Transverse colon (tissue), 4 donors: ENCODE measurements around the gene LENG1. TPM values are rescaled to one million over a fixed set of nuclear protein-coding genes. Genes with fewer than 3 reads are reported as not detected.

ENCODE experiments used
- DNase-seq: peaks from one replicate; pipeline ENCODE4 v3.0.0-alpha.2; 2019
- H3K27ac ChIP-seq, 4 donors: fragments of 200-600 bp; sonication (generic); 2 replicates each; pipeline ENCODE4 v1.5.1; 2016 to 2018; ENCODE audit warnings: inconsistent platforms in 4 of 4
- H3K27me3 ChIP-seq: fragments of 200-600 bp; sonication (generic); 2 replicates; pipeline ENCODE4 v1.5.1; 2017; ENCODE audit warnings: inconsistent platforms
- H3K36me3 ChIP-seq, 4 donors: fragments of 200-600 bp; sonication (generic); 2 replicates each; pipeline ENCODE4 v1.5.1; 2017 to 2019; ENCODE audit warnings: inconsistent platforms in 4 of 4
- H3K4me1 ChIP-seq, 4 donors: fragments of 200-600 bp; sonication (generic); 2 replicates each; pipeline ENCODE4 v1.5.1; 2017 to 2020; ENCODE audit warnings: inconsistent platforms in 4 of 4
- H3K4me3 ChIP-seq, 4 donors: fragments of 200-600 bp; sonication (generic); 1 replicate in 1 of 4; 2 replicates in 3 of 4; pipeline versions ENCODE4 v1.5.1 to v1.6.1; 2017 to 2019; ENCODE audit warnings: inconsistent platforms in 4 of 4
- H3K9me3 ChIP-seq, 2 donors: fragments of 200-600 bp; sonication (generic); 2 replicates each; pipeline ENCODE4 v1.5.1; 2017 to 2019; ENCODE audit warnings: inconsistent platforms in 2 of 2
- EP300 ChIP-seq: sonication (generic); formaldehyde crosslinking; IDR thresholded peaks from one replicate; pipeline ENCODE4 v1.6.1; 2017; ENCODE audit warnings: antibody characterized with exemption, low read depth
- POLR2A ChIP-seq: fragments of 450-650 bp; IDR thresholded peaks from one replicate; pipeline ENCODE4 v1.6.1; 2016; ENCODE audit warnings: antibody characterized with exemption, mild to moderate bottlenecking, moderate library complexity
- POLR2AphosphoS5 ChIP-seq, 3 donors: sonication (generic); formaldehyde crosslinking; IDR thresholded peaks; one replicate each; pipeline ENCODE4 v1.6.1; 2016; ENCODE audit warnings: antibody characterized with exemption in 3 of 3
- WGBS, 2 donors: methylation state at CpG; one replicate each; pipeline ENCODE4 v1.1.5; 2018; ENCODE audit warnings: low coverage in 1 of 2; 5-methylcytosine and 5-hydroxymethylcytosine counted together
- in situ Hi-C, 4 donors: fragments of 200-750 bp; cut with MboI; loops; one replicate each; pipeline versions ENCODE4 v1.15.0 to v1.15.1; 2017; ENCODE audit warnings: low sequenced_read_pairs in 3 of 4, low pct_ligation_motif_present in 1 of 4, low pct_unique_long_range_greater_than_20kb in 1 of 4
- intact Hi-C: fragments of 100-400 bp; cut with DNase I; formaldehyde crosslinking; loops from one replicate; pipeline ENCODE4 v1.15.1; 2023; ENCODE audit warnings: low total_unique reads
- total RNA-seq, 4 donors: library from RNA; depleted of rRNA; stranded (reverse); fragments of >200 nt; gene quantifications; one replicate each; pipeline ENCODE4 v1.1.0, GENCODE V29; 2016
- TF ChIP-seq, protein P1 (sequence below), 5 experiments: fragments of 200-600 bp in 3 of 5; fragments of 450-650 bp in 2 of 5; sonication (generic) in 3 of 5; IDR thresholded peaks; 1 replicate in 2 of 5; 2 replicates in 3 of 5; pipeline ENCODE4 v1.5.1; 2016 to 2017; ENCODE audit warnings: antibody characterized with exemption in 5 of 5, inconsistent platforms in 3 of 5, mild to moderate bottlenecking in 2 of 5, moderate library complexity in 1 of 5

LENG1 gene
- total RNA-seq, 4 donors from 2014 or later: 3.4 to 11.1 (median 5.8) TPM

DNA sequence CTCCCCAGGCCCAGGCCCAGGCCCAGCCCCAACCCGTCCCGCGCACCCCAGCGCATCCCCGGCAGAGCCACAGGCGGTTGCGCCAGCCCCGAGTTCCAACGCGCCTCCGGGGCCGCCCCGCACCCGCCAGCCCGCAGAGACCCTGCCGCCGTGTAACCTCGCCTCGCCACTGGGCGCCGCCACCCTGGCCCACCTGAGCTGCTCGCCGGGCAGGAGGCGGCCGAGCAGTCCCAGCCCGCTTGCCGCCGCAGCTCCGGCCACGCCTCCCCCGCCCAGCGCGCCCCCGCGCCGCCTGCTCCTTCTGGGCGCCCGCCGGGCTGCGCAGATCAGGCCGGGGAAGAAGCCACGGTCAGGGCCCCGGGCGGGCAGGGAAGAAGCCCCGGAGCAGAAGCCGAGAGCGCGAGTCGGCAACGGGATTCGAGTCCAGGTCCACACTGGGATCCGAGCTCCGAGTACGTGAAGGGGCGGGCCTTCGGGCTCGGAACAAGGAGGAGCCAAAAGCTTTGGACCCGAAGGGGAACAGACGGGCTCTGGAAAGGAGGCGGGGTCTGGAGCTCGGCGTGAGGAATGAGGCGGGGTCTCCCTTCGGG is 29.7 kb upstream of the LENG1 start, which contains the start of gene MBOAT7:
Gene MBOAT7 (minus strand): TSS at position 436 of the 590 bp plus-strand sequence. CDS start 1,072 bp downstream, outside the sequence.
- intact Hi-C loops: no loop called here
- DNase-seq: no peak
- Histone ChIP-seq H3K4me3 (peak within 1 kb of the TSS; percentile 71 to 97 (median 80)), H3K9me3 (no peaks in the 10 kb centered on the region), H3K27me3 (no peaks in the 10 kb centered on the region), H3K36me3 (peaks cover 0 to 12% (median 2%) of the 10 kb centered on the region in 4 donors), H3K27ac (peak within 1 kb of the TSS; percentile 92 to 99 (median 95)), H3K4me1 (peaks cover 16 to 41% (median 29%) of the 10 kb centered on the region in 4 donors)
- TF ChIP-seq POLR2AphosphoS5 (IDR thresholded peaks at IDR 0.05): peak; percentile 78 to 84 (median 82)
- TF ChIP-seq, protein P1, sequence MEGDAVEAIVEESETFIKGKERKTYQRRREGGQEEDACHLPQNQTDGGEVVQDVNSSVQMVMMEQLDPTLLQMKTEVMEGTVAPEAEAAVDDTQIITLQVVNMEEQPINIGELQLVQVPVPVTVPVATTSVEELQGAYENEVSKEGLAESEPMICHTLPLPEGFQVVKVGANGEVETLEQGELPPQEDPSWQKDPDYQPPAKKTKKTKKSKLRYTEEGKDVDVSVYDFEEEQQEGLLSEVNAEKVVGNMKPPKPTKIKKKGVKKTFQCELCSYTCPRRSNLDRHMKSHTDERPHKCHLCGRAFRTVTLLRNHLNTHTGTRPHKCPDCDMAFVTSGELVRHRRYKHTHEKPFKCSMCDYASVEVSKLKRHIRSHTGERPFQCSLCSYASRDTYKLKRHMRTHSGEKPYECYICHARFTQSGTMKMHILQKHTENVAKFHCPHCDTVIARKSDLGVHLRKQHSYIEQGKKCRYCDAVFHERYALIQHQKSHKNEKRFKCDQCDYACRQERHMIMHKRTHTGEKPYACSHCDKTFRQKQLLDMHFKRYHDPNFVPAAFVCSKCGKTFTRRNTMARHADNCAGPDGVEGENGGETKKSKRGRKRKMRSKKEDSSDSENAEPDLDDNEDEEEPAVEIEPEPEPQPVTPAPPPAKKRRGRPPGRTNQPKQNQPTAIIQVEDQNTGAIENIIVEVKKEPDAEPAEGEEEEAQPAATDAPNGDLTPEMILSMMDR (IDR thresholded peaks at IDR 0.05): peak in 3 of 5 experiments; percentile 15 to 33 (median 28)
- peak; percentile 75 for TF ChIP-seq POLR2A
- TF ChIP-seq EP300: no peak
- WGBS, 2 donors: 0% methylated on average over 48 of the region's 64 CpGs; no CpG with 5 or more reads in 1 of the 2 donors
- in situ Hi-C loops: no loop called here

DNA sequence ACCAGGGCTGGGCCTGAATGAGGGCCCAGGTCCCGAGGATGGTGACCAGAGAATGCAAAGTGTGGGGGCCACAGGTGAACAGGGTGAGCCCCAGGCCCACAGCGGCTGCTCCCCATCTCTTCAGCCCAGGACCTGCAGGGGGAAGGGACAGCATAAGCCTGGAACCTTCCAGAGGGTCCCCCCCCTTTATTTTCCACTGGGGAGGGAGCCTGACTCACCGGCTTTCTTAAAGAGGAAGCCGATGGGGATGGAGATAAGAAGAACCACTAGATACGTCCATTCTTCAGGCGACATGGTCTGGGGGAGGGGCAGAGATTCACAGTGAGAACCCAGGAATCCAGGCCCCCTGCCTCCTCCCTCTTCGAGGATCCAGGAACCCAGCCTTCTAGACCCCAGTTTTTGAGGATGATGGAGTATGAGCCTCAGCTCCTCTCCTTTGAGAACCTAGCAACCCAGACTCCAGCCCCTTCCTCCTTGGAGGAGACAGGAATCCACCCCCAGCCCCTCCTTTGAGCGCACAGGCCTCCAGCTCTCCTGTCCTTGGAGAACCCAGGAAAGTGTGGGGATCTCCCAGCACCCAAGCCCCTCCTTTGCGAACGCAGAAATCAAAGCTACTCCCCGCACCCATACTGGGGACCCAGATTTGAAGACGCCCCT is 28.8 kb upstream of the LENG1 start:
- TF ChIP-seq, protein P1 (IDR thresholded peaks at IDR 0.05): no peak
- TF ChIP-seq POLR2AphosphoS5 (IDR thresholded peaks at IDR 0.05) (no peak), EP300 (no peak), POLR2A (no peak)
- in situ Hi-C loops (no loop called here), intact Hi-C loops (no loop called here)
- no peak for DNase-seq
- 24% methylated on average over 12 of the region's 12 CpGs; no CpG with 5 or more reads in 1 of the 2 donors for WGBS, 2 donors
- peaks cover 16 to 41% (median 29%) of the 10 kb centered on the region in 4 donors for H3K4me1 ChIP-seq
- H3K27me3 ChIP-seq: no peaks in the 10 kb centered on the region
- peak overlapping the region; percentile 92 to 99 (median 95) for H3K27ac ChIP-seq
- H3K36me3 ChIP-seq: peaks cover 0 to 4% (median 2%) of the 10 kb centered on the region in 4 donors
- H3K4me3 ChIP-seq: peak overlapping the region; percentile 71 to 97 (median 80)
- no peaks in the 10 kb centered on the region for H3K9me3 ChIP-seq

DNA sequence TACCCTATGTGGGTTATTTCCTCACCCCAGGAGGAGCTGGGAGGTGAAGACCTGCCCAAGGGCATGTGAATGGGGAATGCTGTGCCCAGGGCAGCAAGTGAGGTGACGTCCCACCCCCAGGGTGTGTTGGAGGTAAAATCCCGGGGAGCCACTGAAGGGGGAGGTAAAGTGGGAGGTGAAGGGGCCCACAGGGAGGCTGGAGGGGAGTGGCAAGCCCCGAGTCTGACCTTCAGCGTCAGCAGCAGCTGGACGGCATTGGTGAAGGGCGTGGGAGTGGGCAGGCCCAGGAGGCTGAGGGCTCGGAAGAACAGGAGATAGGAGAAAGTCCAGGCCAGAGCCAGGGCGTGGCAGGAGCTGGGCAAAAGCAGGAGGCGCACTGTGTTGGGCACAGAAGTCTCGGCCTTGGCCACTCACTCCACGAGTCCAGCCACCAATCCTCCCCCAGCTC is 27.4 kb upstream of the LENG1 start:
- WGBS, 2 donors: 55% methylated on average over 11 of the region's 11 CpGs; no CpG with 5 or more reads in 1 of the 2 donors
- TF ChIP-seq POLR2AphosphoS5 (IDR thresholded peaks at IDR 0.05) (peak; percentile 76 to 89 (median 80)), POLR2A (peak; percentile 88), EP300 (no peak)
- TF ChIP-seq, protein P1 (IDR thresholded peaks at IDR 0.05): no peak
- Histone ChIP-seq H3K27me3 (no peaks in the 10 kb centered on the region), H3K27ac (peak overlapping the region; percentile 80 to 99 (median 92)), H3K36me3 (no peaks in the 10 kb centered on the region), H3K9me3 (no peaks in the 10 kb centered on the region), H3K4me3 (peak overlapping the region in 1 of 4 donors; percentile 8), H3K4me1 (peaks cover 13 to 31% (median 25%) of the 10 kb centered on the region in 4 donors)
- intact Hi-C loops: no loop called here
- in situ Hi-C loops: no loop called here
- peak; percentile 90 for DNase-seq

DNA sequence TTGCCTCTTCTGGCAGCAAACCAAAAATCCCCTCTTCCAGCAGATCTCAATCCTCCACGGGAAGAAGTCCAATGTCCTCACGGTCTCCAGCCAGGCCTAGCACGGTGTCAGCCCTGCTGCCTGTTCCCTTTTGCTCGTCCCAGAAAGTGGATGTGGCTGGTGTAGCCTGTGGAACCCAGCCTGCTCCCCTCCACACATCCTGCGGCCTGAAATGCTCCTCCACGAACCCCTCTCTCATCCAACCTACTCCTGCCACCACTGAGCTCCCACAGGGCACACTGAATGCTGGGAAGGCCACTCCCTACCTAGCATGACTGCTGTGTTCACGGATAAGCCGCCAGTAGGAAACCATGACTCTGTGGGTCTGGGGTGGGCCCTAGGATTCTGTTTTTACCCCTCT is 26.8 kb upstream of the LENG1 start:
- TF ChIP-seq, protein P1 (IDR thresholded peaks at IDR 0.05): no peak
- no peak for TF ChIP-seq POLR2A
- TF ChIP-seq EP300: no peak
- TF ChIP-seq POLR2AphosphoS5 (IDR thresholded peaks at IDR 0.05): no peak
- WGBS, 2 donors: 80 to 86% methylated on average over 2 to 8 of the region's 8 CpGs
- no peak overlapping the region for H3K4me3 ChIP-seq
- in situ Hi-C loops (no loop called here), intact Hi-C loops (no loop called here)
- peak overlapping the region; percentile 80 to 99 (median 92) for H3K27ac ChIP-seq
- H3K27me3 ChIP-seq: no peaks in the 10 kb centered on the region
- no peaks in the 10 kb centered on the region for H3K36me3 ChIP-seq
- H3K4me1 ChIP-seq: peaks cover 11 to 26% (median 19%) of the 10 kb centered on the region in 4 donors
- DNase-seq: no peak
- H3K9me3 ChIP-seq: no peaks in the 10 kb centered on the region
